ENCODE measurements around the gene C14orf39. TPM values are rescaled to one million over a fixed set of nuclear protein-coding genes. Genes with fewer than 3 reads are reported as not detected.
"Not testable (repeated sequence)": the region's sequence is repeated elsewhere in the genome, so short reads cannot be mapped to it uniquely, and the experiment has no call there.

The C14orf39 gene
- total RNA-seq, 1 donor from 2014 or later = 6.2 TPM

DNA sequence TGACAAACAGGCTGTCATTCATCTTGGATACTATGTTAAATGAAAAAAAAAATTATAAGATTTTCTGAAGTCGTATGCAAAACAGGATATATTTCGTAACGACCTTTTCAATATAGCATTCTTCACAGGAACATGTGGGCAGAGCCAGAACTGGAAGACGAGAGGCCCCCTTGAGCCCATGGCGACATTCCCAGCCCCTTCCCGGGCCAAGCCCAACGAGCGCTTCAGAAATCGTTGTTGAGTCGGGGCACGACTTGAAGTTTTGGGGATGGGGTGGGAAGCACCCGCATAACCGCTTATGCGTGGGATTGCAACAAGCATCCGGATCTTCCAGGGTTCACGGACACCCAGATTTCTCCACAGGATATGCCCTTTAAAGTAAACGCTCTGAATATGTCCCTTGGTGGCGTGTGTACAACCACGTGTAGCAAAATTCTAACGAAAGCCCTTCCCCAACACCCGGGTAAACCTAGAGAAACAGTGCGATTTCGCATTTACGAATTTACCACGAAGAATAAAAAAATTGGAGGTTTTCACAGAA is 736 bp downstream of the C14orf39 start:
- DNase-seq (ENCODE audit: low spot score) = peak; percentile 47
- Histone ChIP-seq H3K27ac (no peak overlapping the region), H2AFZ (replicated peaks) (peak overlapping the region; percentile 74), H3K4me3 (peak overlapping the region; percentile 47), H3K79me2 (ENCODE audit: low read depth) (no peaks in the 10 kb centered on the region), H3K9me3 (ENCODE audit: low read depth) (peaks cover 7% of the 10 kb centered on the region), H4K20me1 (ENCODE audit: low read depth) (no peaks in the 10 kb centered on the region), H3K27me3 (peaks cover 68% of the 10 kb centered on the region), H3K9ac (no peak overlapping the region), H3K4me2 (peak overlapping the region; percentile 89), H3K36me3 (peaks cover 7% of the 10 kb centered on the region), H3K4me1 (peaks cover 6% of the 10 kb centered on the region), H3F3A (ENCODE audit: low read depth) (peaks cover 15% of the 10 kb centered on the region)
- H3K9me3 Mint-ChIP-seq = peaks cover 7% of the 10 kb centered on the region
- TF ChIP-seq, protein P1, sequence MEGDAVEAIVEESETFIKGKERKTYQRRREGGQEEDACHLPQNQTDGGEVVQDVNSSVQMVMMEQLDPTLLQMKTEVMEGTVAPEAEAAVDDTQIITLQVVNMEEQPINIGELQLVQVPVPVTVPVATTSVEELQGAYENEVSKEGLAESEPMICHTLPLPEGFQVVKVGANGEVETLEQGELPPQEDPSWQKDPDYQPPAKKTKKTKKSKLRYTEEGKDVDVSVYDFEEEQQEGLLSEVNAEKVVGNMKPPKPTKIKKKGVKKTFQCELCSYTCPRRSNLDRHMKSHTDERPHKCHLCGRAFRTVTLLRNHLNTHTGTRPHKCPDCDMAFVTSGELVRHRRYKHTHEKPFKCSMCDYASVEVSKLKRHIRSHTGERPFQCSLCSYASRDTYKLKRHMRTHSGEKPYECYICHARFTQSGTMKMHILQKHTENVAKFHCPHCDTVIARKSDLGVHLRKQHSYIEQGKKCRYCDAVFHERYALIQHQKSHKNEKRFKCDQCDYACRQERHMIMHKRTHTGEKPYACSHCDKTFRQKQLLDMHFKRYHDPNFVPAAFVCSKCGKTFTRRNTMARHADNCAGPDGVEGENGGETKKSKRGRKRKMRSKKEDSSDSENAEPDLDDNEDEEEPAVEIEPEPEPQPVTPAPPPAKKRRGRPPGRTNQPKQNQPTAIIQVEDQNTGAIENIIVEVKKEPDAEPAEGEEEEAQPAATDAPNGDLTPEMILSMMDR (IDR thresholded peaks at IDR 0.05) = no peak
- no peaks in the 10 kb centered on the region for H3K36me3 Mint-ChIP-seq
- H3K4me1 Mint-ChIP-seq = no peaks in the 10 kb centered on the region
- peaks cover 8% of the 10 kb centered on the region for H3K27me3 Mint-ChIP-seq (ENCODE audit: insufficient read depth, low read depth)
- peak overlapping the region; percentile 80 for H3K4me3 Mint-ChIP-seq
- no peak overlapping the region for H3K27ac Mint-ChIP-seq

GRCh38 chr14:60482743-60483142 is 3.1 kb downstream of the C14orf39 start:
- Histone ChIP-seq H4K20me1 (ENCODE audit: low read depth) (no peaks in the 10 kb centered on the region), H3K4me1 (peaks cover 6% of the 10 kb centered on the region), H2AFZ (replicated peaks) (no peak overlapping the region), H3K27ac (no peak overlapping the region), H3K4me2 (no peak overlapping the region), H3K36me3 (peaks cover 7% of the 10 kb centered on the region), H3K79me2 (ENCODE audit: low read depth) (no peaks in the 10 kb centered on the region), H3F3A (ENCODE audit: low read depth) (peaks cover 15% of the 10 kb centered on the region), H3K9ac (no peak overlapping the region), H3K9me3 (ENCODE audit: low read depth) (peaks cover 8% of the 10 kb centered on the region), H3K27me3 (peaks cover 44% of the 10 kb centered on the region), H3K4me3 (no peak overlapping the region)
- Mint-ChIP-seq H3K4me1 (no peaks in the 10 kb centered on the region), H3K9me3 (peaks cover 12% of the 10 kb centered on the region), H3K4me3 (no peak overlapping the region), H3K27me3 (ENCODE audit: insufficient read depth, low read depth) (peaks cover 8% of the 10 kb centered on the region), H3K27ac (no peak overlapping the region), H3K36me3 (peaks cover 3% of the 10 kb centered on the region)
- TF ChIP-seq, protein P1 (IDR thresholded peaks at IDR 0.05) = no peak
- TF ChIP-seq EZH2phosphoT487 (IDR thresholded peaks at IDR 0.05) (no peak), EZH2 (IDR thresholded peaks at IDR 0.05) (no peak)
- DNase-seq (ENCODE audit: low spot score) = no peak

DNA sequence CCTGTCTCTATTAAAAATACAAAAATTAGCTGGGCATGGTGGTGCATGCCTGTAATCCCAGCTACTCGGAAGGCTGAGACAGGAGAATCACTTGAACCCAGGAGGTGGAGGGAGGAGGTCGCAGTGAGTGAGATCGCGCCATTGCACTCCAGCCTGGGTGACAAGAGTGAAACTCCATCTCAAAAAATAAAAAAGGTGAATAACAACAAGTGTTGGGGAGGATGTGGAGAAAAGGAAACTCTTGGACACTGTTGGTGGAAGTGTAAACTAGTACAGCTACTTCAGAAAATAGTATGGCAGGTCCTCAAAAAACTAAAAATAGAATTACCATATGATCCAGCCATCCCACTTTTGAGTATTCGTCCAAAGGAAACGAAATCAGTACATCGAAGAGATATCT is 5.6 kb downstream of the C14orf39 start:
- not testable (repeated sequence) for H3K36me3 Mint-ChIP-seq; H3K4me1 Mint-ChIP-seq; H3K4me2 ChIP-seq; H4K20me1 ChIP-seq (ENCODE audit: low read depth); H2AFZ ChIP-seq (replicated peaks); DNase-seq (ENCODE audit: low spot score); H3K9ac ChIP-seq; H3K27ac Mint-ChIP-seq; H3K79me2 ChIP-seq (ENCODE audit: low read depth); H3K27ac ChIP-seq; H3K4me3 Mint-ChIP-seq; H3K4me1 ChIP-seq; H3K4me3 ChIP-seq; H3K27me3 Mint-ChIP-seq (ENCODE audit: insufficient read depth, low read depth)
- H3F3A ChIP-seq (ENCODE audit: low read depth) = peaks cover 13% of the 10 kb centered on the region
- H3K9me3 ChIP-seq (ENCODE audit: low read depth) = peaks cover 12% of the 10 kb centered on the region
- H3K9me3 Mint-ChIP-seq = peaks cover 13% of the 10 kb centered on the region
- peaks cover 10% of the 10 kb centered on the region for H3K36me3 ChIP-seq
- H3K27me3 ChIP-seq = peaks cover 19% of the 10 kb centered on the region

- H3K4me2 ChIP-seq = no peak overlapping the region
Measured at GRCh38 chr14:60455875-60456274, 30.0 kb downstream of the C14orf39 start.

More at GRCh38 chr14:60455875-60456274, 30.0 kb downstream of the C14orf39 start:
- Mint-ChIP-seq H3K27ac (no peak overlapping the region), H3K9me3 (peaks cover 1% of the 10 kb centered on the region), H3K27me3 (ENCODE audit: insufficient read depth, low read depth) (no peaks in the 10 kb centered on the region), H3K4me3 (no peak overlapping the region), H3K4me1 (no peaks in the 10 kb centered on the region), H3K36me3 (no peaks in the 10 kb centered on the region)
- H3K27ac ChIP-seq = no peak overlapping the region
- H3K9ac ChIP-seq = no peak overlapping the region
- no peak for TF ChIP-seq EZH2phosphoT487 (IDR thresholded peaks at IDR 0.05)
- TF ChIP-seq, protein P1 (IDR thresholded peaks at IDR 0.05) = no peak
- TF ChIP-seq EZH2 (IDR thresholded peaks at IDR 0.05) = no peak
- no peak for DNase-seq (ENCODE audit: low spot score)
- no peak overlapping the region for H3K4me3 ChIP-seq
- no peak overlapping the region for H2AFZ ChIP-seq (replicated peaks)
- no peaks in the 10 kb centered on the region for H3K4me1 ChIP-seq
- no peaks in the 10 kb centered on the region for H3K9me3 ChIP-seq (ENCODE audit: low read depth)
- H3K79me2 ChIP-seq (ENCODE audit: low read depth) = no peaks in the 10 kb centered on the region
- no peaks in the 10 kb centered on the region for H3F3A ChIP-seq (ENCODE audit: low read depth)
- H4K20me1 ChIP-seq (ENCODE audit: low read depth) = no peaks in the 10 kb centered on the region
- no peaks in the 10 kb centered on the region for H3K36me3 ChIP-seq
- peaks cover 11% of the 10 kb centered on the region for H3K27me3 ChIP-seq

All from neural progenitor cell (in vitro differentiated cells).